GM10266 (cell line): Measurements from ENCODE around the gene GABRR3.

Source experiments
- DNase-seq: peaks from one replicate; pipeline ENCODE4 v3.0.0; 2012; ENCODE audit errors: extremely low spot score
- TF ChIP-seq, protein P1 (sequence below): IDR thresholded peaks from 2 replicates; pipeline ENCODE4 v1.5.1; 2012; ENCODE audit warnings: mild to moderate bottlenecking, low read depth; ENCODE audit not compliant: control insufficient read depth, insufficient read depth; ENCODE audit errors: missing control alignments

Gene GABRR3

DNA sequence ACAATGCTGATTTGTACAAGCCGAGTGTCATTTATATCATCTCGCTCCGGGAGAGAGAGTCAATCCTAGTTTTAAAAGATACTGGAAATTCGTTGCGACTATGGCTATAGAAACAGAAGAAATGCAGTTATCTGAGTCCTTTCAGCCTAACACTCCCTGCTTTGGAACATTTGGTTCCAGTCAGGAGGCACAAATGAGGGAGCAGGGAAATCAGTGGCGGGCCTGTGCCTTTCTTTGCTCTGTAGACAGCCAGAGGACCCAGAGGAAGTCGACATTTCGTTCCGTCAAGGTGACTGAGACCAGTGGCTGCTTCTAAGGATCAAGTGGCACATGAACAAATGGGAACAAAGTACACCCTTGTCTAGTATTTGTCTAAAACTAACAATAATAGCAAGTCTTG lies 62.1 kb downstream of the GABRR3 start:
- no peak for DNase-seq
- TF ChIP-seq, protein P1, sequence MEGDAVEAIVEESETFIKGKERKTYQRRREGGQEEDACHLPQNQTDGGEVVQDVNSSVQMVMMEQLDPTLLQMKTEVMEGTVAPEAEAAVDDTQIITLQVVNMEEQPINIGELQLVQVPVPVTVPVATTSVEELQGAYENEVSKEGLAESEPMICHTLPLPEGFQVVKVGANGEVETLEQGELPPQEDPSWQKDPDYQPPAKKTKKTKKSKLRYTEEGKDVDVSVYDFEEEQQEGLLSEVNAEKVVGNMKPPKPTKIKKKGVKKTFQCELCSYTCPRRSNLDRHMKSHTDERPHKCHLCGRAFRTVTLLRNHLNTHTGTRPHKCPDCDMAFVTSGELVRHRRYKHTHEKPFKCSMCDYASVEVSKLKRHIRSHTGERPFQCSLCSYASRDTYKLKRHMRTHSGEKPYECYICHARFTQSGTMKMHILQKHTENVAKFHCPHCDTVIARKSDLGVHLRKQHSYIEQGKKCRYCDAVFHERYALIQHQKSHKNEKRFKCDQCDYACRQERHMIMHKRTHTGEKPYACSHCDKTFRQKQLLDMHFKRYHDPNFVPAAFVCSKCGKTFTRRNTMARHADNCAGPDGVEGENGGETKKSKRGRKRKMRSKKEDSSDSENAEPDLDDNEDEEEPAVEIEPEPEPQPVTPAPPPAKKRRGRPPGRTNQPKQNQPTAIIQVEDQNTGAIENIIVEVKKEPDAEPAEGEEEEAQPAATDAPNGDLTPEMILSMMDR, result no peak

DNA sequence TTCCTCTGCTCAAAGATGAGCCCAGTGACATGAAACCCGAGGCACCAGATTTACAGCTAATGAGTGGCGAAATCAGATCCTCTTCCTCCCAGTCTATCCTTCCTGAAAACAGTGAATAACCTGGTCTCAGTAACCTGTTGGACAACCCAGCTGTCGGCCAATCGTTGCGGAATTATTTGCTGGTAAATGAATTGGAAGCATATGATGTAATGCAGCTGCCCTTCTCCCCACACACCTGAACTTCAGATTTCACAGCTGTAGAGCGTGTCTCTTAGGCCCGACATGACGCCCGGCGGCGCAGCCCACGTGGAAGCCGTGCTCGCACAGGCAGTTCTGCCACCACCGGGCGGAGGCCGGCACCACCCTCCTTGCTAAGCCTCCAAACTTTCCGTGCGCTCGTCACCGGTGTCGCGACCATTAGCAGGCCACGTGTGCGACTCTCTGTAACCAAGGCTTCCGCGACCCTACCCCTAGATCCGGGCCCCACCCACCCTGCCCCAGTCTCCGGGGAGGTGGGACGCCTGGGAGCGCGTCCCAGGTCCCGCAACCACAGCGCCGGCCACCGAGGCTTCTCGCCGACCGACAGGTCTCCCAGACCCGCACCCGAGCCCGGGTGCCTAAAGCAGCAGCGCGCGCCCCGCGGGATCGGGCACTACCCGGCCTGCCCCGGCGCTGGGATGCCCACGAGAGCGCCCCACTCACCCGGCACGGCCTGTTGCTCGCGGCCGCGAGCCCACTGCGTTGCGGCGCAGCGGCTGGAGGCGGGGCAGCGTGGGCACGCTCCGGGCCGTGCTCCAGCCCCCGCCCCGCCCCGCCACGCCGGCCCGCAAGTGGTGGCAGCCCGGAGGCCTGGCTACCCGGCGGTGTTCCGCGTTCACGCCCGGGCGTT lies 63.2 kb downstream of the GABRR3 start, which contains the start of gene RIOX2:
RIOX2 (minus strand) TSS at position 753 of the 889 bp plus-strand sequence. CDS start 4,838 bp downstream, outside the sequence.
- peak; percentile 78 for DNase-seq
- TF ChIP-seq, protein P1, result peak; percentile 11

DNA sequence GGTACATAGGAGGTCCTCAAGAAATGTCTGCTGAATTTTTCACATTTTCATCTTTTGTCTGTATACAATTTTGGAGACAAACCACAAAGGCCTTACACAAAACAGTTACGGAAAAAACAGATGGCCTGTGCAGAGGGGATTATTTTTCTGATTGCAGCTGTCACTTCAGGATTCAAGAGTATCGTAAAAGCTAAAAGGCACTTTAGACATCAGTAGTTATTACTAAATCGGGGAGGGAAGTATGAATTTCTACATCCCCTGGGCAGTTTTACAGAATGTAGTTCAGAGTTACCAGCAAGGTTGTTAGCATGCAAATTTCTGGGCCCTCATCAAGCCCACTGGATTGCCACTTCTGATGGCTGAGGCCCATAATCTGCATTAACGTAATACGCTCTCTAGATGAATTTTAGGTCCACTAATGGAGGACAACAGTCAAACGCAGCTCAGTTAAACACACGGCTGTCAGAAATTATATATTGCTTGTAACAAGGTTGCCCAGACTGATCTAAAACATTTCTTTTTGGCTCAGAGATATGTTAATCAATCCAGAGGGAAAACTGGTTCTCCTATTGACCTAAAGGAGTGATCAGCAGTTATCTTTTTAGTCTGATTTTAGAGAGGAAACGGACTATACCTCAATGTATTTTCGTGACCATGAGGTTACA lies 64.0 kb downstream of the GABRR3 start:
- TF ChIP-seq, protein P1, result no peak
- DNase-seq, result no peak

DNA sequence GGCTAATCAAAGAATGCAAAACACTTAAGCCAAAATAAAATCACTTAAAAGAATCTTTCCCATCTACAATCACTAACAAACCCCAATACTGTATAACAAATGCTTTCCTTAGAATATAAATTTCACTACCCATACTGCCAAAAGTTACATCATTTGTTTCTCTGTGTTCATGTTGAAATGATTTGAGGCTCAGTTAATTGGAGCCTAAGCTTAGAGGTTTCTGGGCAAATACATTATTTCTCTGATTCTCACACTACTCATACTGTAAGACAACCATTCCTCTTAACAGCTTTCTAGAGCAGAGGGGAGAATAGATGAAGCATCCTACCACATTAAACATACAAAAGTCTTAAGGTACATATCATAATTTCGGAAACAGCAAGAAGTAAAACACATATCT lies 65.0 kb downstream of the GABRR3 start:
- DNase-seq, result no peak
- TF ChIP-seq, protein P1, result no peak

DNA sequence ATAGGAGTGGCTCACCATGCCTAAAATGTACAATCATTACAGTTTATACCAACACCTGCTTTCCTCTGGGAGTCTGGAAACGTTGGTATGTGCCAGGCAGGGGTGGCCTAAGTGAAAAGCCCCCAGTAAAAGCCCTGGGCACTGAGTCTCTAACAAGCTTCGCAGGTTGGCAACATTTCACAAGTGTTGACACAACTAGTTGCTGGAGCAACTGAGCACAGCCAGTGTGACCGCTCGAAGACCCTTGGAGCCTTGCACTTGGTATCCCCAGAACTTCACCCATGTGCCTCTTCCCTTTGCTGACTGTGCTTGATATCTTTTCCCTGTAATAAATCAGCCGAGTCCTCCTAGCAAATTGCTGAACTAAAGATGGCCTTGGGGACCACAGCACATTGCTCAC lies 65.6 kb downstream of the GABRR3 start:
- no peak for DNase-seq
- TF ChIP-seq, protein P1, result no peak

DNA sequence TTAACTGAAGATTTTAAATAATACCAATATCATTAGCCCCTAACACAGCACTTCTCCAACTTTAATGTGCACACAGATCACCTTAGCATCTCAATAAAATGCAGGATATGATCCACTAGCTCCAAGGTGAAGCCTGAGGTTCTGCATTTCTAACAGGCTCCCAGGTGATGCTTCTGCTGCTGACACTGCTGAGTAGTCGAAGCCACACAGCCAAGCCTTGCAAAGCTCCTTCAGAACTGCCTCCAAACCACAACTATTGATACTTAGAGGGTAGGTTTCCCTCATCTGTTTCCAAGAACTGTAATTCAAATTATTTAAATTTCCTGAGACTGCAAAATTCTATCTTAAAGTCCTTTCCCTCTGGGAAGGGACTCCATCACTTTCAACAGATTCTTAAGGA lies 66.7 kb downstream of the GABRR3 start:
- TF ChIP-seq, protein P1, result no peak
- DNase-seq, result no peak

DNA sequence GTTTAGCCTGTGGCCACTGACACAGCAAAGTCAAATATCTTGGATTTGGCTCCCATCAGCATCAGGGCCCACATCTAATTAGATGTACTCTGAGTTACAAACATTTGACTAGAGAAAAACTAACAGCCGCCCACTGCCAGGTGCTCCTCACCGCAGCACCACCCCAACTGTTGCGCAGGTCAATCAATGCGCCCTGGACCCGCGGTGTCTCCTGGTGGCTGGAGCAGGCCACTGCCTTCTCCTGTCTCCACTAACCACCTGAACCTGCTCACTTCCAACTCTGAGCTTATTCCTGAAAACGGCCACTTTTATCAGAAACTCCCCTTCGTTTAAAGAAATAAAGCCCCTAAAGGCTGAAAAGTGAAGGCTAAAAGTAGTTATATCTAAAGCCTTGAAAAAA lies 67.1 kb downstream of the GABRR3 start:
- DNase-seq, result no peak
- TF ChIP-seq, protein P1, result no peak
